ENCODE results near the gene DNAI4.

DNA sequence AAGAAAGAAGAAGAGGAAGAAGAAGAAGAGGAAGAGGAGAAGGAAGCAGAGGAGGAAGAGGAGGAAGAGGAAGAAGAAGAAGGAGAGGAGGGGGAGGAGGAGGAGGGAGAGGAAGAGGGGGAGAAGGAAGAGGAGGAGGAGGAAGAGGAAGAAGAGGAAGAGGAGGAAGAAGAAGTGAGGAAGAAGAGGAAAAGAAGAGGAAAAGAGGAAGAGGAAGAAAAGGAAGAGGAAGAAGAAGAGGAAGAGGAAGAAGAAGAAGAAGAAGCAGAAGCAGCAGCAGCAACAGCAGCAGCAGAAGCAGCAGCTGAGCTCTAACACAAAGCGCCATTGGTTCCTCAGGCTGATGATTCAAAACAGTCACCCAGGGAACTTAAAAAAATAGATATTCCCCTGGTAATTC is 34.0 kb downstream of the DNAI4 start:
- TF ChIP-seq, protein P1, sequence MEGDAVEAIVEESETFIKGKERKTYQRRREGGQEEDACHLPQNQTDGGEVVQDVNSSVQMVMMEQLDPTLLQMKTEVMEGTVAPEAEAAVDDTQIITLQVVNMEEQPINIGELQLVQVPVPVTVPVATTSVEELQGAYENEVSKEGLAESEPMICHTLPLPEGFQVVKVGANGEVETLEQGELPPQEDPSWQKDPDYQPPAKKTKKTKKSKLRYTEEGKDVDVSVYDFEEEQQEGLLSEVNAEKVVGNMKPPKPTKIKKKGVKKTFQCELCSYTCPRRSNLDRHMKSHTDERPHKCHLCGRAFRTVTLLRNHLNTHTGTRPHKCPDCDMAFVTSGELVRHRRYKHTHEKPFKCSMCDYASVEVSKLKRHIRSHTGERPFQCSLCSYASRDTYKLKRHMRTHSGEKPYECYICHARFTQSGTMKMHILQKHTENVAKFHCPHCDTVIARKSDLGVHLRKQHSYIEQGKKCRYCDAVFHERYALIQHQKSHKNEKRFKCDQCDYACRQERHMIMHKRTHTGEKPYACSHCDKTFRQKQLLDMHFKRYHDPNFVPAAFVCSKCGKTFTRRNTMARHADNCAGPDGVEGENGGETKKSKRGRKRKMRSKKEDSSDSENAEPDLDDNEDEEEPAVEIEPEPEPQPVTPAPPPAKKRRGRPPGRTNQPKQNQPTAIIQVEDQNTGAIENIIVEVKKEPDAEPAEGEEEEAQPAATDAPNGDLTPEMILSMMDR (conservative IDR thresholded peaks at IDR 0.05 in 1 of 2, IDR thresholded peaks at IDR 0.05 in 1 of 2; ENCODE audit: low read depth in 1 of 2, low read length in 2 of 2): no peak
- no peak for TF ChIP-seq EZH2 (IDR thresholded peaks at IDR 0.05; ENCODE audit: low read length, missing control alignments)

Data from fibroblast of lung (primary cell).